RWPE1 (cell line): ENCODE measurements around the gene STK26.

Source experiments
- CTCF ChIA-PET: fragments of 350-600 bp; sonication (Branson Sonifier 250); formaldehyde crosslinking; extraction: SDS; loops from one replicate; lab custom pipeline; 2021; lab: Yijun Ruan, JAX
- POLR2A ChIA-PET: fragments of 400-600 bp; formaldehyde crosslinking; extraction: SDS; loops from one replicate; lab custom pipeline; 2020; ENCODE audit warnings: antibody characterized with exemption; ENCODE audit not compliant: low non-redundant PET; lab: Yijun Ruan, JAX
- DNase-seq: peaks from one replicate; pipeline ENCODE4 v3.0.0; 2012; ENCODE audit warnings: low spot score
- H3K27ac ChIP-seq: fragments of 450-650 bp; 2 replicates; pipeline ENCODE4 v1.5.1; 2017
- CTCF ChIP-seq: fragments of 450-650 bp; conservative IDR thresholded peaks from 2 replicates; pipeline ENCODE4 v1.5.1; 2017; ENCODE audit warnings: low read depth, mild to moderate bottlenecking

STK26 gene

GRCh38 chrX:132033166-132033565, 10.1 kb downstream of the STK26 start:
- no peak for TF ChIP-seq CTCF
- ChIA-PET POLR2A (interaction anchor here (1.0 kb wide), 1 partner anchor 9 kb away, joined by 3 read pairs; no protein-coding TSS in a partner anchor), CTCF (no interaction called here)
- DNase-seq, result no peak
- no peak overlapping the region for H3K27ac ChIP-seq

GRCh38 chrX:132034648-132035047, 11.5 kb downstream of the STK26 start:
- no peak overlapping the region for H3K27ac ChIP-seq
- POLR2A ChIA-PET, result no interaction called here

DNA sequence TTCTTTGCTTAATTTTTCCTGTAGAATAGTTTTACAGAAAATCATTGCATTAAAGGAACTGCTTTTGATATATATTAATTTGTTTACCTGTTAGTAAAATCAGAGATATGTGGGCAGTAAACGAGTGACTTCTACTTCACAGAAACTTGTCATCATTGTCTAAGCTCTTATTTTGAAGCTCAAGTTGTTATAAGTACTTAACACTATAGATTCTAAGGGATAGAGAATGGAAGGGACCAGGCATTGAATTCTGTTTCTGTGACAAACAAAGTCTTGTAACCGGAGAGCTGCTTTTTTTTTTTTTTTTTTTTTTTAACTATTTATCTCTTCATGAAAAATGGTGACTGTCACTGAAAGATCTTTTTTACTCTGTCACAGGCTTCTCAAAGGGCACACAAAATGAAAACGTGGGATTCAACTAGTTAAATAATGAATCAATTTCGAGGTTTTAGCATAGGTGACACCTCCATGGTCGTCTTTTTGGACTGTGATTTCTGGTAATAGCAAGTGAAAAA, 14.4 kb downstream of the STK26 start:
- TF ChIP-seq CTCF, result no peak
- ChIA-PET POLR2A (no interaction called here), CTCF (no interaction called here)
- no peak for DNase-seq
- H3K27ac ChIP-seq, result no peak overlapping the region

More at GRCh38 chrX:132034648-132035047, 11.5 kb downstream of the STK26 start:
- no peak for DNase-seq
- no peak for TF ChIP-seq CTCF
- CTCF ChIA-PET, result no interaction called here

DNA sequence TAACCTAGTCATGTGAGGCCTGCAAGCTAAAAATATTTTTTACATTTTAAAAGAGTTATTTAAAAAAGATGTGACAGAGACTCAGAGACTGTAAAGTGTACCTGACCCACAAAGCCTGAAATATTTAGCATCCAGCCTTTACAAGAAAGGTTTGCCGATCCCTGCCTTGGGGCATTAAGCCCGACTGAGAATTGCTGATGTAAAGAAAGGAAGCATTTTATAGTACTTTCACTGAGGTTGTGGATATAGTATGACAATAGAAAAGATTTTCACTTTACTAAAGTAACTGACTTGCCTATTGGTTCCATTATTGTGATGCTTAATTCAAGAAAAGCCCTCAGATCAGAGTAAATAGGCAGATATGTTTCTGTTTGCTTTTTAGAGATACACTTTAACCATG, 17.0 kb downstream of the STK26 start:
- POLR2A ChIA-PET, result no interaction called here
- no peak for DNase-seq
- TF ChIP-seq CTCF, result no peak
- CTCF ChIA-PET, result no interaction called here
- no peak overlapping the region for H3K27ac ChIP-seq

DNA sequence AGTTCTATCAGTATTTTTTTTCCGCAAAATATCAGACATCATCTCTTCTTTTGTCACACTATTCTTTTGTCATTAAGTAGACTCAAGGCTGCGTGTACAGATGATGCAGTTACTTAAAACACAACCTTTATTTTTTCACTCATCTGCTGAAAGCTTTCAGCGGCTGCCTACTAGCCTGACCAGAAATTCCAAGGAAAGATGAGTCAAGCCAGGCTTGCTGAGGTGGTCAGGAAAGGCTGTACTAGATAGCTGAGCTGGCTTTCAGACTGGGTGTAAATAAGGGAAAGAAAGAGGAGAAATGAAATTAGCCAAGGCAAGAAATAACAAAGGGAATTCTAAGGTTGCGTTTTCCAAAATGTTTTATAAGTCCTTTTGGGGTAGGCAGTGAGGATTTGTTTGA, 17.9 kb downstream of the STK26 start:
- no peak for TF ChIP-seq CTCF
- CTCF ChIA-PET, result interaction anchor here (0.5 kb wide), 1 partner anchor 1047 kb away, joined by 3 read pairs; no protein-coding TSS in a partner anchor
- POLR2A ChIA-PET, result no interaction called here
- H3K27ac ChIP-seq, result no peak overlapping the region
- DNase-seq, result peak; percentile 18

DNA sequence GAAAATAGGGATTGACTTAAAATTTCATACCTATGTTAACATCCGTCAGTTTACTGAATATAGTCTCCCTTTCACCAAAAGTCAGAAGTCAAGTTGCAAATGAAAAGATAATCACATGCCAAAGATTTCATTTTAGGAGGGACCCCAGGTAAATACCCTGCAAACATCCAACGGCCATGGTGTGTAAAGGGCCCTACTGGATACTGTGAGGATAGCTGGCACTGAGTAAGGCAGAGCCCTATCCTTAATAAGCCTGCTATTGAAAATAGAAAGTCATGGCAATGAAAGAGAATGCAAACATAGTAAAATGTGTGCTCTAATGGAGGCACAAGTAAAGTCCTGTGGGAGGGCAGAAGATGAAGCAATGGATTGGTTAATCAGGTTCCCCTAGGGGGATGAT, 20.9 kb downstream of the STK26 start:
- DNase-seq, result no peak
- TF ChIP-seq CTCF, result no peak
- no peak overlapping the region for H3K27ac ChIP-seq
- CTCF ChIA-PET, result no interaction called here
- POLR2A ChIA-PET, result no interaction called here
